GM12892 (cell line): ENCODE measurements around the gene RPS15.

Experiments used
- POLR2A ChIP-seq: IDR thresholded peaks from 2 replicates; pipeline ENCODE4 v1.6.1; 2011; ENCODE audit warnings: low read depth, low read length, control low read depth
- POLR2AphosphoS5 ChIP-seq: IDR thresholded peaks from 2 replicates; pipeline ENCODE4 v1.6.1; 2011; ENCODE audit warnings: low read depth, low read length, control low read depth
- TAF1 ChIP-seq: IDR thresholded peaks from 2 replicates; pipeline ENCODE4 v1.6.1; 2011; ENCODE audit warnings: low read depth, mild to moderate bottlenecking, control low read depth, low read length, borderline replicate concordance

GRCh38 chr19:1457892-1458291, 19.7 kb downstream of the RPS15 start:
- TF ChIP-seq TAF1, result no peak
- no peak for TF ChIP-seq POLR2AphosphoS5
- no peak for TF ChIP-seq POLR2A
